HCT116 (cell line): ENCODE results near the gene CHSY3. TPM values are rescaled to one million over a fixed set of nuclear protein-coding genes. Genes with fewer than 3 reads are reported as not detected.

Experiments used
- ATAC-seq: fragments of 200-7000 bp; cut with Tn5 transposase; 2 replicates; pipeline ENCODE4 v1.9.1; 2020; ENCODE audit warnings: mild to moderate bottlenecking, moderate library complexity
- BruUV-seq: library from RNA; stranded (reverse); fragments of 400-500 nt; replicated peaks from 2 replicates; lab custom pipeline; 2021; lab: Mats Ljungman, UMichigan
- CTCF ChIA-PET: fragments of 300-600 bp; sonication (Branson Sonifier 250); formaldehyde crosslinking; loops from one replicate; lab custom pipeline; 2021; ENCODE audit warnings: antibody characterized with exemption; lab: Charles Lee
- POLR2A ChIA-PET: fragments of 300-600, 350-600 bp; sonication (Branson Sonifier 250); formaldehyde crosslinking; loops from one replicate; lab custom pipeline; 2021; ENCODE audit warnings: antibody characterized with exemption; lab: Charles Lee
- RAD21 ChIA-PET, 2 experiments: fragments of 300-600 bp; sonication (Branson Sonifier 250); formaldehyde crosslinking; loops; one replicate each; lab custom pipeline; 2023; ENCODE audit warnings: low total read pairs in 2 of 2; ENCODE audit not compliant: uncharacterized antibody in 2 of 2, unreplicated experiment in 2 of 2, low non-redundant PET in 1 of 2; lab: Charles Lee
- DNase-seq: peaks from one replicate; pipeline ENCODE4 v3.0.0-alpha.2; 2010; ENCODE audit warnings: low read depth, low spot score
- H2AFZ ChIP-seq: fragments of 200-600 bp; shearing (Covaris generic), sonication (generic); 2 replicates; pipeline ENCODE4 v1.6.1; 2017; ENCODE audit warnings: low read depth, mixed run types, mixed read lengths, antibody characterized with exemption, low read length; ENCODE audit not compliant: poor library complexity, severe bottlenecking
- H3K27ac ChIP-seq: 2 replicates; pipeline ENCODE4 v1.5.1; 2012; ENCODE audit warnings: low read depth, low read length
- H3K27me3 ChIP-seq: fragments of 200-600 bp; sonication (generic); 2 replicates; pipeline ENCODE4 v1.6.1; 2016; ENCODE audit warnings: mixed run types, low read length, mixed read lengths; ENCODE audit not compliant: insufficient read depth
- H3K36me3 ChIP-seq, 2 experiments: fragments of 200-500 bp in 1 of 2; fragments of 200-600 bp in 1 of 2; sonication (Bioruptor generic) in 1 of 2; sonication (generic) in 1 of 2; 2 replicates each; pipeline versions ENCODE4 v1.5.1 to v1.6.1; 2014 to 2016; ENCODE audit warnings: low read length in 2 of 2, inconsistent platforms in 1 of 2, mixed read lengths in 1 of 2, mixed run types in 1 of 2; ENCODE audit not compliant: insufficient read depth in 2 of 2, control insufficient read depth in 1 of 2
- H3K4me1 ChIP-seq, 2 experiments: fragments of 200-600 bp in 1 of 2; sonication (generic) in 1 of 2; 2 replicates each; pipeline versions ENCODE4 v1.5.1 to v1.6.1; 2012 to 2017; ENCODE audit warnings: low read length in 2 of 2, inconsistent platforms in 1 of 2, mild to moderate bottlenecking in 1 of 2, mixed read lengths in 1 of 2, mixed run types in 1 of 2, moderate library complexity in 1 of 2; ENCODE audit not compliant: insufficient read depth in 2 of 2, control insufficient read depth in 1 of 2
- H3K4me2 ChIP-seq: fragments of 200-600 bp; sonication (generic); 2 replicates; pipeline ENCODE4 v1.6.1; 2017; ENCODE audit warnings: mixed run types, low read length, mixed read lengths
- H3K4me3 ChIP-seq, 2 experiments: fragments of 200-600 bp in 1 of 2; sonication (generic) in 1 of 2; replicated peaks in 1 of 2; 2 replicates each; pipeline ENCODE4 v1.5.1; 2011 to 2016; ENCODE audit warnings: low read length in 2 of 2, control low read depth in 1 of 2, low read depth in 1 of 2, mild to moderate bottlenecking in 1 of 2, mixed read lengths in 1 of 2, mixed run types in 1 of 2
- H3K79me2 ChIP-seq: fragments of 200-600 bp; sonication (generic); 2 replicates; pipeline ENCODE4 v1.6.1; 2017; ENCODE audit warnings: mild to moderate bottlenecking, mixed run types, low read length, moderate library complexity, mixed read lengths; ENCODE audit not compliant: insufficient read depth
- H3K9ac ChIP-seq: fragments of 200-600 bp; sonication (generic); 2 replicates; pipeline ENCODE4 v1.6.1; 2016; ENCODE audit warnings: low read length, mixed read lengths
- H3K9me2 ChIP-seq: fragments of 200-600 bp; sonication (generic), shearing (Covaris generic); 2 replicates; pipeline ENCODE4 v1.6.1; 2017; ENCODE audit warnings: mixed run types, mild to moderate bottlenecking, moderate library complexity; ENCODE audit not compliant: insufficient read depth
- H3K9me3 ChIP-seq, 2 experiments: fragments of 200-500 bp in 1 of 2; fragments of 200-600 bp in 1 of 2; sonication (Bioruptor generic) in 1 of 2; sonication (generic) in 1 of 2; 2 replicates each; pipeline ENCODE4 v1.6.1; 2014 to 2017; ENCODE audit warnings: low read length in 2 of 2, mixed read lengths in 2 of 2, inconsistent platforms in 1 of 2, low read depth in 1 of 2, mild to moderate bottlenecking in 1 of 2, mixed run types in 1 of 2, moderate library complexity in 1 of 2; ENCODE audit not compliant: control insufficient read depth in 1 of 2, insufficient read depth in 1 of 2
- H4K20me1 ChIP-seq: fragments of 200-600 bp; sonication (generic), shearing (Covaris generic); 2 replicates; pipeline ENCODE4 v1.6.1; 2017; ENCODE audit warnings: mixed run types, mild to moderate bottlenecking, moderate library complexity; ENCODE audit not compliant: insufficient read depth
- ATF3 ChIP-seq: IDR thresholded peaks from 2 replicates; pipeline ENCODE4 v1.6.1; 2012
- CBX3 ChIP-seq: IDR thresholded peaks from 2 replicates; pipeline ENCODE4 v1.6.1; 2012; ENCODE audit warnings: low read depth
- CEBPB ChIP-seq: IDR thresholded peaks from 2 replicates; pipeline ENCODE4 v1.6.1; 2012; ENCODE audit warnings: low read depth
- EGR1 ChIP-seq: IDR thresholded peaks from 2 replicates; pipeline ENCODE4 v1.6.1; 2012; ENCODE audit warnings: low read depth
- ELF1 ChIP-seq: IDR thresholded peaks from 2 replicates; pipeline ENCODE4 v1.6.1; 2012; ENCODE audit warnings: low read depth, borderline replicate concordance
- EZH2 ChIP-seq: fragments of 200-600 bp; sonication (generic); IDR thresholded peaks from 2 replicates; pipeline ENCODE4 v1.6.1; 2017; ENCODE audit warnings: antibody characterized with exemption, mixed run types
- EZH2phosphoT487 ChIP-seq: fragments of 200-600 bp; IDR thresholded peaks from 2 replicates; pipeline ENCODE4 v1.6.1; 2018; ENCODE audit warnings: antibody characterized with exemption, borderline replicate concordance
- FOSL1 ChIP-seq: IDR thresholded peaks from 2 replicates; pipeline ENCODE4 v1.6.1; 2012; ENCODE audit warnings: low read depth
- JUND ChIP-seq: IDR thresholded peaks from 2 replicates; pipeline ENCODE4 v1.6.1; 2012
- POLR2AphosphoS5 ChIP-seq: IDR thresholded peaks from 2 replicates; pipeline ENCODE4 v1.6.1; 2011; ENCODE audit warnings: mild to moderate bottlenecking, low read depth, low read length, moderate library complexity
- RAD21 ChIP-seq: IDR thresholded peaks from 2 replicates; pipeline ENCODE4 v1.6.1; 2012; ENCODE audit warnings: low read depth, mild to moderate bottlenecking
- SP1 ChIP-seq: IDR thresholded peaks from 2 replicates; pipeline ENCODE4 v1.6.1; 2012; ENCODE audit warnings: low read depth
- SRF ChIP-seq: IDR thresholded peaks from 2 replicates; pipeline ENCODE4 v1.6.1; 2012; ENCODE audit warnings: low read depth
- intact Hi-C: fragments of 100-400 bp; cut with micrococcal nuclease; formaldehyde crosslinking; loops from 2 replicates; pipeline ENCODE4 v1.10.0; 2022
- total RNA-seq: library from RNA; stranded (reverse); gene quantifications from one replicate; pipeline ENCODE4 v1.2.1, GENCODE V29; 2021; ENCODE audit not compliant: unreplicated experiment

CHSY3 gene
- total RNA-seq, 1 experiment from 2014 or later: 2.3 TPM

GRCh38 chr5:130158036-130158435, 253.8 kb downstream of the CHSY3 start:
- H3K4me1 ChIP-seq: no peaks in the 10 kb centered on the region
- DNase-seq (no peak), ATAC-seq (no peak)
- H3K4me2 ChIP-seq: no peak overlapping the region
- intact Hi-C loops: no loop called here
- no peak overlapping the region for H3K9ac ChIP-seq
- H3K36me3 ChIP-seq: no peaks in the 10 kb centered on the region
- no peaks in the 10 kb centered on the region for H3K27me3 ChIP-seq
- H2AFZ ChIP-seq: no peak overlapping the region
- BruUV-seq: no TSS peak
- no peaks in the 10 kb centered on the region for H3K79me2 ChIP-seq
- TF ChIP-seq EGR1: no peak
- no peak for TF ChIP-seq POLR2AphosphoS5
- no peak for TF ChIP-seq FOSL1
- TF ChIP-seq EZH2: no peak
- CTCF ChIA-PET: no interaction called here
- RAD21 ChIA-PET: no interaction called here
- no peak overlapping the region for H3K27ac ChIP-seq
- no peak overlapping the region for H3K4me3 ChIP-seq
- H4K20me1 ChIP-seq: no peaks in the 10 kb centered on the region
- no peaks in the 10 kb centered on the region for H3K9me3 ChIP-seq
- no peaks in the 10 kb centered on the region for H3K9me2 ChIP-seq
- POLR2A ChIA-PET: no interaction called here

GRCh38 chr5:130159968-130160367, 255.7 kb downstream of the CHSY3 start:
- H3K27ac ChIP-seq: no peak overlapping the region
- H3K36me3 ChIP-seq: no peaks in the 10 kb centered on the region
- no peaks in the 10 kb centered on the region for H4K20me1 ChIP-seq
- H3K4me3 ChIP-seq: no peak overlapping the region
- ChIA-PET POLR2A (no interaction called here), CTCF (no interaction called here), RAD21 (no interaction called here)
- H3K4me2 ChIP-seq: no peak overlapping the region
- no TSS peak for BruUV-seq
- H3K9ac ChIP-seq: no peak overlapping the region
- no peaks in the 10 kb centered on the region for H3K9me2 ChIP-seq
- H3K4me1 ChIP-seq: no peaks in the 10 kb centered on the region
- no peaks in the 10 kb centered on the region for H3K79me2 ChIP-seq
- no peaks in the 10 kb centered on the region for H3K27me3 ChIP-seq
- intact Hi-C loops: no loop called here
- DNase-seq (no peak), ATAC-seq (no peak)
- no peaks in the 10 kb centered on the region for H3K9me3 ChIP-seq
- no peak overlapping the region for H2AFZ ChIP-seq
- TF ChIP-seq FOSL1 (no peak), ATF3 (no peak), SP1 (no peak), EZH2phosphoT487 (no peak), CEBPB (no peak), RAD21 (no peak), EGR1 (no peak), JUND (no peak), ELF1 (no peak), SRF (no peak), CBX3 (no peak)
